Esophagus muscularis mucosa (tissue), 2 donors: ENCODE measurements around the gene SLC37A4.

ENCODE experiments used
- POLR2A ChIP-seq: fragments of 450-650 bp; IDR thresholded peaks from one replicate; pipeline ENCODE4 v1.6.1; 2017; ENCODE audit warnings: antibody characterized with exemption, moderate library complexity, mild to moderate bottlenecking, low read depth
- POLR2AphosphoS5 ChIP-seq, 2 donors: sonication (generic); formaldehyde crosslinking; IDR thresholded peaks; one replicate each; pipeline ENCODE4 v1.6.1; 2017; ENCODE audit warnings: antibody characterized with exemption in 2 of 2

DNA sequence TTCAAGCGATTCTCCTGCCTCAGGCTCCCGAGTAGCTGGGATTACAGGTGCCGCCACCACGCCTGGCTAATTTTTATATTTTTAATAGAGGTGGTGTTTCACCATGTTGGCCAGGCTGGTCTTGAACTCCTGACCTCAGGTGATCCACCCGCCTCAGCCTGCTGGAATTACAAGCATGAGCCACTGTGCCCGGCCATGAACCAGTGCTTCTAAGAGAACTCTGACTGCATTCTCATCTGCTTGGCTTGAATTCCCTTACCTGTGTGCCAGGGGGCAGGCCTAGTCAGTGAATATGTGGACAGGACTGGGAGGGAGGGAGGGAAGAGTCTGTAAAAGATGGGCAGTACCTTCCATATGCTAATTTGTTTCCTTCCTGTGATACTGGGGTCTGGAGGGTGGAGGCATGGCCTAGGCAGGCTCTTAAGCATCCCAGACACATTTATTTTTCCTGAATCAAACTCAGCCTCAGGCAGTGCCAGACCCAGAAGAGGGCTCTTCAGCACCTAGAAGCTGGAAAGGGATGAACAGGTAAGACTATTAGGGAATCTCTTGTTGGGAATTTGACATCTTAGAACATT is 19.1 kb downstream of the SLC37A4 start:
- no peak for TF ChIP-seq POLR2A
- TF ChIP-seq POLR2AphosphoS5 (IDR thresholded peaks at IDR 0.05): no peak
